Suprapubic skin (tissue), 4 donors: Measurements from ENCODE around the gene USF3. TPM values are rescaled to one million over a fixed set of nuclear protein-coding genes. Genes with fewer than 3 reads are reported as not detected.
A peak's percentile ranks its signal among the peaks of the same experiment; 100 is the strongest.

Source experiments
- DNase-seq, 2 donors: peaks; one replicate each; pipeline ENCODE4 v3.0.0-alpha.2; 2019; ENCODE audit warnings: low spot score in 2 of 2
- H3K27ac ChIP-seq: fragments of 200-600 bp; sonication (generic); one replicate; pipeline ENCODE4 v1.5.1; 2019
- H3K27me3 ChIP-seq: fragments of 200-600 bp; sonication (generic); one replicate; pipeline ENCODE4 v1.5.1; 2019
- H3K36me3 ChIP-seq: fragments of 200-600 bp; sonication (generic); one replicate; pipeline ENCODE4 v1.5.1; 2019
- H3K4me1 ChIP-seq: fragments of 200-600 bp; sonication (generic); one replicate; pipeline ENCODE4 v1.5.1; 2019
- H3K4me3 ChIP-seq: fragments of 200-600 bp; sonication (generic); one replicate; pipeline ENCODE4 v1.5.1; 2019; ENCODE audit warnings: mild to moderate bottlenecking
- H3K9me3 ChIP-seq: fragments of 200-600 bp; sonication (generic); one replicate; pipeline ENCODE4 v1.5.1; 2019
- EP300 ChIP-seq: sonication (generic); formaldehyde crosslinking; IDR thresholded peaks from one replicate; pipeline ENCODE4 v1.6.1; 2017; ENCODE audit warnings: antibody characterized with exemption
- POLR2A ChIP-seq, 2 donors: fragments of 450-650 bp; IDR thresholded peaks; one replicate each; pipeline ENCODE4 v1.6.1; 2017; ENCODE audit warnings: antibody characterized with exemption in 2 of 2, mild to moderate bottlenecking in 2 of 2, moderate library complexity in 2 of 2
- POLR2AphosphoS5 ChIP-seq, 3 donors: sonication (generic); formaldehyde crosslinking; IDR thresholded peaks; one replicate each; pipeline ENCODE4 v1.6.1; 2017; ENCODE audit warnings: antibody characterized with exemption in 3 of 3
- WGBS: methylation state at CpG from one replicate; pipeline ENCODE4 v1.1.5; 2018; 5-methylcytosine and 5-hydroxymethylcytosine counted together
- total RNA-seq, 4 donors: library from RNA; depleted of rRNA; stranded (reverse); fragments of >200 nt; gene quantifications; one replicate each; pipeline ENCODE4 v1.1.0, GENCODE V29; 2016
- TF ChIP-seq, protein P1 (sequence below), 2 donors: fragments of 200-600 bp in 1 of 2; fragments of 450-650 bp in 1 of 2; sonication (generic) in 1 of 2; IDR thresholded peaks; one replicate each; pipeline ENCODE4 v1.5.1; 2016 to 2019; ENCODE audit warnings: antibody characterized with exemption in 2 of 2, mild to moderate bottlenecking in 1 of 2, moderate library complexity in 1 of 2

The USF3 gene, protein sequence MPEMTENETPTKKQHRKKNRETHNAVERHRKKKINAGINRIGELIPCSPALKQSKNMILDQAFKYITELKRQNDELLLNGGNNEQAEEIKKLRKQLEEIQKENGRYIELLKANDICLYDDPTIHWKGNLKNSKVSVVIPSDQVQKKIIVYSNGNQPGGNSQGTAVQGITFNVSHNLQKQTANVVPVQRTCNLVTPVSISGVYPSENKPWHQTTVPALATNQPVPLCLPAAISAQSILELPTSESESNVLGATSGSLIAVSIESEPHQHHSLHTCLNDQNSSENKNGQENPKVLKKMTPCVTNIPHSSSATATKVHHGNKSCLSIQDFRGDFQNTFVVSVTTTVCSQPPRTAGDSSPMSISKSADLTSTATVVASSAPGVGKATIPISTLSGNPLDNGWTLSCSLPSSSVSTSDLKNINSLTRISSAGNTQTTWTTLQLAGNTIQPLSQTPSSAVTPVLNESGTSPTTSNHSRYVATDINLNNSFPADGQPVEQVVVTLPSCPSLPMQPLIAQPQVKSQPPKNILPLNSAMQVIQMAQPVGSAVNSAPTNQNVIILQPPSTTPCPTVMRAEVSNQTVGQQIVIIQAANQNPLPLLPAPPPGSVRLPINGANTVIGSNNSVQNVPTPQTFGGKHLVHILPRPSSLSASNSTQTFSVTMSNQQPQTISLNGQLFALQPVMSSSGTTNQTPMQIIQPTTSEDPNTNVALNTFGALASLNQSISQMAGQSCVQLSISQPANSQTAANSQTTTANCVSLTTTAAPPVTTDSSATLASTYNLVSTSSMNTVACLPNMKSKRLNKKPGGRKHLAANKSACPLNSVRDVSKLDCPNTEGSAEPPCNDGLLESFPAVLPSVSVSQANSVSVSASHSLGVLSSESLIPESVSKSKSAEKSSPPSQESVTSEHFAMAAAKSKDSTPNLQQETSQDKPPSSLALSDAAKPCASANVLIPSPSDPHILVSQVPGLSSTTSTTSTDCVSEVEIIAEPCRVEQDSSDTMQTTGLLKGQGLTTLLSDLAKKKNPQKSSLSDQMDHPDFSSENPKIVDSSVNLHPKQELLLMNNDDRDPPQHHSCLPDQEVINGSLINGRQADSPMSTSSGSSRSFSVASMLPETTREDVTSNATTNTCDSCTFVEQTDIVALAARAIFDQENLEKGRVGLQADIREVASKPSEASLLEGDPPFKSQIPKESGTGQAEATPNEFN (N-terminal part only)
- 10 to 100 TPM; 20.6 to 34.6 (median 28.2) TPM for total RNA-seq

DNA sequence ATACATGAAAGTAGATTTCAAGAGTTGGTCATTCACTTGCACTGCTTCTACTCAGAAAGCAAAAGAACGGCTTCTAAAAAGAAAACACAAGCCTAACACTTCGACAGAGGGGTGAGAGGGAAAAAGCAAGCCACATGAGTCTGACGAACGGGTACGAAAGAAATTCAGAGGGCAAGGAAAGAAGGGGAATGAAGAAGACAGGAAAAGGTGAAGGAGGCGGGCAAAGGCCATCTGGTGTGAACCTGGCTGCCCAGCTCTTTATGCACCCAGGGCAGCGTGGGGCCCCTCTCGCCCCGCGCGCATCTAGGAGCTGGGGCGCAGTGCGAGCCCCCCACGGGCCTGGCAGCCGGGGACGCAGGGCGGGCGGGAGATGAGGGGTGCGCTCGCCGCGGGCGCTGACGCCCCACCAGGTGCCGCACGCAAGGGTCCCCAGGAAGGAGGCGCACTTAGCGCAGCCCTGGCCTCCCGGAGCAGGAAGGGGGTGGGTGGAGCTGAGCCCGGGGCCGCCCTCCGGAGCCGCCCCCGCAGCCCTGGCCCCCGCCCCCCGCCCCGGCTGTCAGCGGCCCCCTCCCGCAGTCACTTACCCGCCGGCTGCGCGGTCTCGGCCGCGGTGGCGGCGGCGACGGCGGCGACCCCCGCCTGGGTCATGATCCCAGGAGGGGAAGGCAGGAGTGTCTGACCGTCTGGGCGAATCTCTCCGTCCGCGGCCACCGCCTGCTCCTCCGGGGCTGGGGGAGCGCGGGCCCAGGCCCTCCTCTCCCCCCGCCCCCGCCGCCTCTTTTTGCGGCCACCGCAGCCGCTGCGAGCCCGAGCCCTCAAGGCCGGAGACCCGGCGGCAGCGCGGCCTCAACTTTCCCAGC is at the start of gene USF3:
Gene USF3 (minus strand): TSS at position 857 of the 860 bp plus-strand sequence. CDS start 21,764 bp downstream, outside the sequence.
- peak; percentile 84 to 90 for DNase-seq
- peak in 1 of 3 donors; percentile 16 for TF ChIP-seq POLR2AphosphoS5 (IDR thresholded peaks at IDR 0.05)
- TF ChIP-seq POLR2A (IDR thresholded peaks at IDR 0.05), result no peak
- Histone ChIP-seq H3K36me3 (no peaks in the 10 kb centered on the region), H3K27me3 (no peaks in the 10 kb centered on the region), H3K9me3 (no peaks in the 10 kb centered on the region), H3K4me1 (peaks cover 35% of the 10 kb centered on the region), H3K27ac (peak within 1 kb of the TSS; percentile 99), H3K4me3 (peak within 1 kb of the TSS; percentile 89)
- 2% methylated on average over 19 of the region's 75 CpGs for WGBS

DNA sequence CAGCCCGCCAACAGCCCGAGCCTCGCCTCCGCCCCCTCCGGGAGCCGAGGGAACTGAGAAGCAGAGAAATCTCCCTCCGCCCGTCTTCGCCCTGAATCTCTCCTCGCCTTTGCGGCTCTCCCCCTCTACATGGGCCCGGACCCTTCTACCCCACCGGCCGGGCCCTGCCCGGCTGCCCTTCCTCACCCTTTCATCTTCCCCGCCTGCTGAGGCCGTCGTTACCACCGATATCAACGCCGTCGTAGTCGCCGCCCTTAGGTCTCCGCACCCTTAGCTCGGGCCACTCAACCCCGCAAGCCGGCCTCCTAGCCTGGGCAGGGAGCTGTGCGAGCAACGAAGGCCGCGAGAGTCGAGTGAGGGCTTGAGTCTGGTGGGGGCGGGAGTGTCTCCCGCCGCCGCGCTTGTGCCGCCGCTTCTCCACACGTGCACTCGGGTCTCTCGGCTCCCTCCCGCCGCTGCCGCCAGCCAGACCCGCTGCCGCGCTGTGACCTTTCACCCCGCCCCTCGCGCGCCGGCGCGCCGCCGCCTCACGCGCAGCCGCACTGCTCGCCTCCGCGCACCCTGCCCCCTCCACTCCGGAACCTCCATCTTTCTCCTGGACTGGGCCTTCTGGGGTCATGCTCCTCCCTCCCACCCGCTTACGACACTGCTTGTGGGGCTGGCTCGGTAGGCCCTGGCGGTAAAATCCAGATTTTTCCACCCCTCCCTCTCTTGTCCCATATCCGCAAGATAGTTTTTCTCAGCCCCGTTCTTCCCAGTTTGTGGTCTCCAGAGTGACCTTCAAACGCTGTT is 49.5 kb upstream of the USF3 start, which contains the start of gene NAA50:
Gene NAA50 (minus strand): TSS at position 494 of the 792 bp plus-strand sequence. CDS start 300 bp downstream, at position 194.
- Histone ChIP-seq H3K36me3 (no peaks in the 10 kb centered on the region), H3K4me3 (peak within 1 kb of the TSS; percentile 95), H3K27ac (peak within 1 kb of the TSS; percentile 99), H3K4me1 (peaks cover 67% of the 10 kb centered on the region), H3K9me3 (no peaks in the 10 kb centered on the region), H3K27me3 (no peaks in the 10 kb centered on the region)
- peak; percentile 97 for DNase-seq
- peak in 2 of 3 donors; percentile 10 to 69 for TF ChIP-seq POLR2AphosphoS5 (IDR thresholded peaks at IDR 0.05)
- no peak for TF ChIP-seq EP300
- peak; percentile 74 to 88 for TF ChIP-seq POLR2A (IDR thresholded peaks at IDR 0.05)
- under 1% methylated on average over 57 of the region's 72 CpGs for WGBS

DNA sequence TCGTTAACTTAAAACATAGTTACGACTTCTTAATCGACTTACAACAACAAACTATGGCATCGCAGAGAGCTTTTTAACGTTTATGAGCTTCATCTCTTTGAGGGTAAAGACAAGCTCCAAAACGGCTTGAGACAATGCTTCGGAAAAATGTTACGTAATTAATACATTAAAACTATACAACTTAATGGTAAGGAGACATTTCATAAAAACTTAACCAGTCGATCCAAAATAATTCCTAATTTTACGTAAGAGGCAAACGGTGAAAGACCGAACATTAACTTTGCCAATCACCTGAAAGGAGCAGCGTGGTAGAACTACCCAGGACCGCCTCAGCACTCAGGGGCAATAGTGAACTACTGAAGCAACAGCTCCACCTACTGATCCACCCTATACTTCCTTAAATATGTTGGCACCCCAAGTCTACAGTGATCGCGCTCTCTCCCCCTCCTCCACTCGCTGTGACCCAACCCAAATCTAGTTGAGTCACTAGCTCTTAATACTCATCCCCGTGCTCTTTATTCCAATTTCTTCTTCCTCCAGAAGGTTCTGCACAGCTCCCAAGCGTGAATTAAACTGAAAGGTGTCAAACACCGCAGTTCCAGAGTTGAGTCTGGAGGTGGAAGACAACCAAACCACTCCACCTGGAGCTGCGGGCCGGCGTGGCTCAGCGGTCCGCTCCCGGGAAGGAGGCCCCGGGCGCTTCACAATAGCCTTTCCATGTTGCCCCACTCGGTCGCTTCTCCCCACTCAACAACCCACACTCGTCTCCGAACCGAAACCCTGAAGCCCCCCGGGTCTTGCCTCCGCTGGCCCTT is 48.7 kb upstream of the USF3 start:
- TF ChIP-seq POLR2AphosphoS5 (IDR thresholded peaks at IDR 0.05) (peak in 2 of 3 donors; percentile 47 to 57), EP300 (no peak), POLR2A (IDR thresholded peaks at IDR 0.05) (peak in 1 of 2 donors; percentile 65)
- TF ChIP-seq, protein P1, sequence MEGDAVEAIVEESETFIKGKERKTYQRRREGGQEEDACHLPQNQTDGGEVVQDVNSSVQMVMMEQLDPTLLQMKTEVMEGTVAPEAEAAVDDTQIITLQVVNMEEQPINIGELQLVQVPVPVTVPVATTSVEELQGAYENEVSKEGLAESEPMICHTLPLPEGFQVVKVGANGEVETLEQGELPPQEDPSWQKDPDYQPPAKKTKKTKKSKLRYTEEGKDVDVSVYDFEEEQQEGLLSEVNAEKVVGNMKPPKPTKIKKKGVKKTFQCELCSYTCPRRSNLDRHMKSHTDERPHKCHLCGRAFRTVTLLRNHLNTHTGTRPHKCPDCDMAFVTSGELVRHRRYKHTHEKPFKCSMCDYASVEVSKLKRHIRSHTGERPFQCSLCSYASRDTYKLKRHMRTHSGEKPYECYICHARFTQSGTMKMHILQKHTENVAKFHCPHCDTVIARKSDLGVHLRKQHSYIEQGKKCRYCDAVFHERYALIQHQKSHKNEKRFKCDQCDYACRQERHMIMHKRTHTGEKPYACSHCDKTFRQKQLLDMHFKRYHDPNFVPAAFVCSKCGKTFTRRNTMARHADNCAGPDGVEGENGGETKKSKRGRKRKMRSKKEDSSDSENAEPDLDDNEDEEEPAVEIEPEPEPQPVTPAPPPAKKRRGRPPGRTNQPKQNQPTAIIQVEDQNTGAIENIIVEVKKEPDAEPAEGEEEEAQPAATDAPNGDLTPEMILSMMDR (IDR thresholded peaks at IDR 0.05), result peak; percentile 10 to 53
- peaks cover 73% of the 10 kb centered on the region for H3K4me1 ChIP-seq
- H3K36me3 ChIP-seq, result no peaks in the 10 kb centered on the region
- DNase-seq, result peak; percentile 85 to 90
- H3K9me3 ChIP-seq, result no peaks in the 10 kb centered on the region
- under 1% methylated on average over 35 of the region's 35 CpGs for WGBS
- peak overlapping the region; percentile 95 for H3K4me3 ChIP-seq
- H3K27me3 ChIP-seq, result no peaks in the 10 kb centered on the region
- peak overlapping the region; percentile 99 for H3K27ac ChIP-seq

DNA sequence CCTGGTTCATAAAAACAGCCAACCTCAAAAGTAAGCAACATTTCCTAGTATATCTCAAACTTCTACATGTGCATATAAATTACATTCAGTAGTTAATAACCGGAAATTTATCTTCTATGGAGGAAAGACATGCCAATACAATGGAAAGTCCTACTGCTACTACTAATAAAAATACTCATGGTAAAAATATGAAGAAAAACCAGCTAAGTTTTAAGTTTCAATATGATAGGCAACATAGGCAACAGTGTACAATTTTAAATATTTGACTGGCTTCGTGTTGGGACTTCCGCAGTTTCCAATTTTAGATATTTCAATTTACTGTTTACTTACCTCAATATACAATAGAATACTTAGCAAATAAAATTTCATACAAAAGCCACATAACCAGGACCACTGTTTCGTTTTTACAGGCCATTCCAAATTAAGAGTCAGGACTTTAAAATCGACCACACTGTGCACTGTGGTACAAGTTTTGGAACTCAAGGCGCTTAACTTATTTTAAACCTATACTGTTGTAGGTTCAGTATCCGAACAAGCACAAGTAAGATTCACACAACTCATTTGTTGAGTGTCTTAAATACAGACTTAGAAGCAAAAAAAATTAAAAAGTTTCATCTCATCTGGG is 46.7 kb upstream of the USF3 start:
- no peak for TF ChIP-seq POLR2AphosphoS5 (IDR thresholded peaks at IDR 0.05)
- TF ChIP-seq POLR2A (IDR thresholded peaks at IDR 0.05), result no peak
- TF ChIP-seq, protein P1 (IDR thresholded peaks at IDR 0.05), result no peak
- TF ChIP-seq EP300, result no peak
- Histone ChIP-seq H3K4me1 (peaks cover 69% of the 10 kb centered on the region), H3K36me3 (no peaks in the 10 kb centered on the region), H3K9me3 (no peaks in the 10 kb centered on the region), H3K4me3 (no peak overlapping the region), H3K27ac (no peak overlapping the region), H3K27me3 (no peaks in the 10 kb centered on the region)
- WGBS, result 67% methylated on average over 7 of the region's 7 CpGs
- DNase-seq, result no peak
